H54 (cell line): ENCODE data around the gene RGPD6.
"Not testable (repeated sequence)": the region's sequence is repeated elsewhere in the genome, so short reads cannot be mapped to it uniquely, and the experiment has no call there.

Experiments used
- DNase-seq: peaks from one replicate; pipeline ENCODE4 v3.0.0; 2011; ENCODE audit warnings: low spot score, mixed read lengths; ENCODE audit not compliant: insufficient read length
- FAIRE-seq: peaks from 3 replicates; lab custom pipeline; 2011; peaks lifted over from hg19 to GRCh38; lab: Jason Lieb, UNC

The RGPD6 gene

GRCh38 chr2:110576763-110577416 lies at the start of gene RGPD6:
RGPD6 (minus strand) TSS chr2:110577222; CDS start chr2:110577024, 198 bp downstream.
- not testable (repeated sequence) for DNase-seq
- peak; percentile 94 for FAIRE-seq

DNA sequence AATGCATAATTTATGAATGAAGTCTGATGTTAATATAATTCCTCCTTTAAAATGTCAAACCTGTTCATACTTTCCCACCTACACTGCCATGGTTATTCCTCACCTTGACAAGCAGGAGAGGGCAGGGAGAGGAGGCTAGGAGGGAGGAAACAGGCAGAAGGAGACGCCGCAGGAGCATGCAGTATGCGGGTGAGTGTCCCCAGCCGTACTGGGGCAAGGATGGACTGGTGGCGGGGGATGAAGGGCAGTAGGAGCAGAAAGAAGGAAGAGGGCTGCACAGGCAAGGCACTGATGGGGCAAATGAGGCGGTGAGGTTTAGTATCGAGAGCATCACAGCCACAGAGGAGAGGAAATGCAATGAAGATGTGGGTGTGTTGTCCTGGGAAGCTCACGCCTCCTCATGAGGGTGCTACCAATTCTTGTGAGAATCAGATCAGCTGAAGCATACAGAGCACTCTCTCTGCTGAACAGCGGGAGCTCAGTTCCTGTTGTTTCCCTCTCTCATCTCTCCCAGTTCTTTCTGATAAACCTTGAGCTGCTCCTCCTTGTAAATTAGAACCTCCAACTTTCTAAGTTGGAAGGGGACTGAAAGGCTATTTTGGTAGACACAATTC lies 42.4 kb upstream of the RGPD6 start:
- not testable (repeated sequence) for FAIRE-seq, DNase-seq

- not testable (repeated sequence) for DNase-seq, FAIRE-seq
These were observed 36.9 kb upstream of the RGPD6 start for GRCh38 chr2:110613927-110614326.

DNA sequence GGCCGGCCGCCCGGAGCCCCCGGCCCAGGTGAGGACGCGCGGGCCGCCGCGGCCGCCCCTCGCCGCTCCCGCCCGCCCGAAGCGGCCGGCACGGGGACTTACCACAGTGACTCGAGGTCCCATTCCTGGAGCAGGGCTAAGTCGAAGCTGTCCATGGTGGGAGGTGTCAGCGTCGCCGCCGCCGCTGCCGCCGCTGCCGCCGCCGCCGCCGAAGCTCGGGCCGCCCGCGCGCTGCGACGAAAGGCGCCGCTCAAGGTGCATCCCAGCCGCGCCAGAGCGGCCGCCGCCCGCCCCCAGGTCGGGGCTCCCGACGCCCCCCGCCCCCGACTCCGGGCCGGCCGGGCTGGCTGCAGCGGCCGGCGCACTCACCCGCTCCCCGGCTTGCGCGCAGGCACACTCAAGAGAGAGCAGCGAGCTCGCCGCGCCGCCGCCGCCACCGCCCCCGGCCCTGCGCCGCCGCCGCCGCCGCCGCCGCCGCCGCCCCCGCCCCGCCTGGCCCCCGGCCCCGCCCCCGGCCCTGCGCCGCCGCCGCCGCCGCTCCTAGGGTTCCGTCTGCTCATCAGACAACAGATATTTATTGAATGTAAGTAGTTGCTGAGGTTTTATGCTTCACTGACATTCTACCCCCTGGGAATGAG lies 33.7 kb upstream of the RGPD6 start:
- FAIRE-seq, DNase-seq: not testable (repeated sequence)

DNA sequence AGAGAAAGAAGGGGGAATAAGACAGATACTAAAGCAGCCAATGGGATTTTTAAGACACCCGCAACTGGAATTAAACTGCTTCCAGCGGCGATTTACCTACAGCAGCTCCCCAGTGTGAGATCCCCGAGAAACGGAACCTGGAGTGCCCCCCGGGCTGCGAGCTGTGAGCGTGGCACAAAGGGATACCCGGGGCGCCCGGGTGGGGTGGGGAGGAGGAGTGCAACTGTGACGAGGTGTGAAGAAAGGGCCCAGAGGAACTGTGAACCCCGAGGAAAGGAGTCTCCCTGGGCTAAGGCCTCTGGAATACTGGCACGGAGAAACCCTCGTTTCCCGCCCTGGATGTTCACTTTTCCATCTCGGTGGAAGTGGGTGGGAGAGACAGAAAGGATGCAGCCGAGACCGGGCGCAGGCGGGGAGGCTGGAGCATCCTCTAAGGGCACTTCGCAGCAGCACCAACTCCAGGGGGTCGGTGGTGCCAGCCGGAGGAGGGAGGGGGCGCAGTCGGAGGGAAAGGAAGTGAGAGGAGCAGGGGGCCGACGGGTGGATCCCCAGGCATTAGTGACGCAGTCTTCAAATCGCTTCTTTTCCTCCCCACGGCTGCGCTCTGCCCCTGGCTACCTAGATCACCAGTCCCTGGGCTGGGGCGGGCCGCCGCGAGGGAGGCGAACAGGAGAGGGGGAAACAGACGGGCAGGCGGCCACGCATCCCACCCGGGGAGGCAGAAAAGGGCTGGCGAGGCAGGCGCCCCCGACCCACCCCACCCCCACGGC lies 33.0 kb upstream of the RGPD6 start:
- not testable (repeated sequence) for FAIRE-seq, DNase-seq

GRCh38 chr2:110608788-110609502 lies 31.9 kb upstream of the RGPD6 start:
- not testable (repeated sequence) for FAIRE-seq, DNase-seq

DNA sequence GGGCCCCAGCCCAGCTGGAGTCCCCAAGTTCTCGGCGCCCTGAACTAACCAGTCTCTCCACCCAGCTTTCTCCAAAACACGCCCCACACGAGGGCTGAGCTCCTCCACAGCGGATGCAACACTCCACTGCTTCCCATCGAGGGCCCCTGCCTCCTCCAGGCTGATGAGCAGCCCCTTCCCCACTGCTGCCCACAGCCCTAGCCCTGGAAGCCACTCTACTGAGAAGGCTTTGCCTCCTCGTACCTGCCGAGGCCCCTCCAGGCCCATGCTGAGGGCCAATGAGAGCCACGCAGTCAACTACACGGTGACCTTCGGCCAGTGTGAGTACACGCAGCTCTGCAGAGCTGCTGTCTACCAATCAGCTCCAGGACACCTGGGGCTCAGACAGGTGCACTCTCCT lies 28.0 kb upstream of the RGPD6 start:
- not testable (repeated sequence) for DNase-seq, FAIRE-seq

DNA sequence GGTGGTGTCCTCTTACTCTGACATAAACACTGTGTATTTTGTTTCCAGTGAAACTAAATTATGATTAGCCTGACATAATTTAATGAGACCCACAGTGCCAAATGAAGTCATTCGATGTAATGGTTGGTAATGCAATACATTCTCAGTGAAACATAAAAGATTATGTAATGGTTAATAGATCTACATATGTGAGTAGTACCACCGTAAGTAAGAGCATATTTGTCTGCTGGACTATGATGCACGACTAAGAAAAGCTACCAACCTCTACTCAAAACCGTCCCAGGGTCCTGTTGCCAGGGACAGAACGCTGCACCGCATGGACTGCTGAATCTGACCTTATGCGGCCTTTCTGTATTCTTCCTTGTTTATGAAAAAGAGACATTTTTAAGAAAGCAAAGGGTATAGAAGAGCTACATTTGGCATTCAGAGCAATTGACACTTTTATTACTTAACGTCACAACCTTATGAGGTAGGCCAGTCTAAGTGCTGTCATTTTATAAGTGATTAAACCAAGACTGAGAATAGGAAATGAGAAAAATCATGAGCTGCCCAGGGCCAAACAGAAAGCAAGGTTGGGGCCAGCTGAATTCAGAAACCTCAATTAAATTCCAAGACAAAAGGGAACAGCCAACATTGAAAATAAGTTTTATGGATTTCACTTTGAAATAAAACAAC lies 27.0 kb upstream of the RGPD6 start:
- FAIRE-seq, DNase-seq: not testable (repeated sequence)

DNA sequence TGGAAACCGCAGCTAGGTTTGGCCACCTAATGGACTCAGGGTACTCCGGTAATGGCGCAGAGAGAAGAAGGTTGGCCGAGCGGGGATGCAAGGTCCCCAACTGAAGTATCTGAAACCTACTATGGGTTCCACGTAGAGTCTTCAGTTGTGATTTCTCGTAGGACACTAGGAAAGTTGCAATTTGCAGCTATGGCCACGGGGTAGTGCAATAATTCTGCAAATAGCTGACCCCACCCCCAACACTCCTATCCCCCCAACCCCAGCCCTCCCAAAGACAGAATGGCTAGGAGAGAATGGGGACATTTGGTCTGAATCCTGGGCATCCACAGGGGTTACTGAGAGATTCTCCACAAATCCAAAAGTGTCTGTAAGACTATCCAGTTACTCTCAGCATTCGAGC lies 25.1 kb upstream of the RGPD6 start:
- DNase-seq, FAIRE-seq: not testable (repeated sequence)

GRCh38 chr2:110591973-110592372 lies 15.0 kb upstream of the RGPD6 start:
- not testable (repeated sequence) for DNase-seq, FAIRE-seq

DNA sequence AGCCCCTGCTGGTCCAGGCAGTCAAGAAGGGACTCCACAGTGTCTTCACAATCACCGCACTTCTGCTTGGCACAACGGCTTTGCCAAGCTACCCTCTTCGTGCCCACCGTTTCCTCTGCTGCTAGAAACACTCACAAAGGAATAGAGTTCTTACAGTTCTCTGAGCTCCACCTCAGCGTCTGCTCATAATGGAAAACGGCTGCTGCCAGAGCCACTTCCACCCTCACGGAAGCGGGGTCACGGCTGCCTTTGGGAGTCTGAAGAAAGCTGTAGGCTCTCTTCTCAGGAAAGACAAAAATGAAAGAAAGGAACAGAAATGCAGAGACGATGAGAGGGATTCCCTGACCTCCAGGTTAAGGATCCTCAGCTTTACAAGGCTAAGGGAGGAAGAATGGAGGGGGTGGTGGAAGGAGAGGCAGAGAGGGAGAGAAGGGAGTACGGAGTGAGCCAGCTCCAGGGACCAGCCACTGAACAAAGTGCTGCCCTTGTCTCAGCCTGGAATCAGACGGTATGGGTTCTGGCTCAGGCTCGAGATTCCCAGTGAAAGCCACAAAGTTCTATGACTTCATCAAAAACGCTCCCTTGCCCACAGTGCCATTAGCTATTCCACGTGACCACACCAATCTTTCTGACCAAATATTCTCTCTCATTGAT lies 12.8 kb upstream of the RGPD6 start:
- not testable (repeated sequence) for DNase-seq, FAIRE-seq

DNA sequence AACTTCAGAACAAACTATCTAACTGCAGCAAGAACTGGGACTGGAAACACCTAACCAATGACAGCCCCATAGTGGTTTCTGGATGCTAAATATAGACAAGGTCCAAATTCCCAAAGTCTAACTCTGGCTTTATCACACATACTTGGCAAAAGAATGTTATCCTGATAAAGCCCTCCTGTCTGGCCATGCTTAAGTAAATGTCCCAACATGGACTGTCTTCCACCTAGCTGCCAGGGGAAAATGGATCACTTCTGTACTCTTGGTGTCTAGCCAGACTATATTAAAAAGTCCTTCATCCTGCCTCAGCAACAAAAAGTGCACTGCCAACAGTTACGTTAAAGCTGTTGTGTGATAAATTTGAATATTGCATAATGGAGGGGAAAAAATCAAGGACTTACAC lies 11.5 kb upstream of the RGPD6 start:
- DNase-seq, FAIRE-seq: not testable (repeated sequence)

GRCh38 chr2:110579216-110579965 lies 2.4 kb upstream of the RGPD6 start:
- not testable (repeated sequence) for FAIRE-seq, DNase-seq

DNA sequence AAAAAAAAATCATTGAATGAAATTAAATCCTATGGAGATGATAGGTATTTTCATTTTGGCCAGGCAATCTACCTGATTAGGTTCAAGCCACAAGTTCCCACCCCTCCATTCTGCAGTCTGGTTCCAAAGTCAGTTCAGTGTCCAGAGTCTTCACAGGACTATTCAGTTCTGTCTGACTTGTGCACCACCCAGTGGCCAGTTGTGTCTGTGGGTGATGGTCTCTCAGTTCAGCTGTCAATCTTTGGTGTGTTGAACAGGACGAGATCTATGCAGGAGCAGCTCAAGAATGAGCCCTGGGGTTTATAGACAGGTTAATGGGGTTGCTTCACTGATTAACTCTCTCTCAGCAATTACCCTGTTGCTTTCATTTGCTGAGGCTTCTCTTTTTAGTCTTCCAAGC lies 1.4 kb upstream of the RGPD6 start:
- not testable (repeated sequence) for DNase-seq, FAIRE-seq

- DNase-seq: not testable (repeated sequence)
- FAIRE-seq: peak; percentile 94
These were observed 77.2 kb downstream of the RGPD6 start for GRCh38 chr2:110499755-110500377.

GRCh38 chr2:110496027-110496426 lies 81.0 kb downstream of the RGPD6 start:
- not testable (repeated sequence) for FAIRE-seq, DNase-seq

DNA sequence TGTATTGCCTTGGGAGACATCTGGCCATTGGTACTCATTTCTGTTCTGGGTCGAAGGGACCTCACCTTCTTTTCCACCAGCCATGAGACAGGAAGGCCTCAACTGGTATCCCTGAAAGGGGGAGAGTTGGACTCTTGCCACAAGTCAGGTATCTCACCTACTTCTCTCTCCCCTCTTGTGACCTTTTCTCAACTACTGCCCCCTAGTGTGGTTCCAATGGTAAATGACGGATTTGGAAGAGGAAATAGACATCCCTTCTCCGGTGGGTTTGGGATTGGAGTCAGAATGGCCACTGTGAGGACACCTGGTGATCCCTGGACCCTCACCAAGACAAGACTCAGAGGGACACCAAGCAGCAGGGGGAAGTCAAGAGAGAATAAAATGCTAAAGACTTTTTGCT lies 82.5 kb downstream of the RGPD6 start:
- not testable (repeated sequence) for DNase-seq, FAIRE-seq
